SK-N-SH (cell line): ENCODE data around the gene BBX. TPM values are rescaled to one million over a fixed set of nuclear protein-coding genes. Genes with fewer than 3 reads are reported as not detected.

Experiments used
- CTCF ChIA-PET: fragments of 300-600, 350-600 bp; formaldehyde crosslinking; extraction: SDS; loops from one replicate; lab custom pipeline; 2021; lab: Yijun Ruan, JAX
- POLR2A ChIA-PET: fragments of 350-600 bp; sonication (Branson Sonifier 250); formaldehyde crosslinking; extraction: SDS; loops from one replicate; lab custom pipeline; 2020; ENCODE audit warnings: antibody characterized with exemption, inconsistent platforms; lab: Yijun Ruan, JAX
- DNase-seq: peaks from one replicate; pipeline ENCODE4 v3.0.0; 2012
- H2AFZ ChIP-seq: fragments of 200-600 bp; sonication (generic); 2 replicates; pipeline ENCODE4 v1.8.1; 2016; ENCODE audit warnings: antibody characterized with exemption, mild to moderate bottlenecking, low read depth
- H3F3A ChIP-seq: fragments of 200-600 bp; sonication (generic); replicated peaks from 2 replicates; pipeline ENCODE3; 2016; ENCODE audit warnings: antibody characterized with exemption, mild to moderate bottlenecking; ENCODE audit not compliant: insufficient read depth
- H3K27ac ChIP-seq, 2 experiments: fragments of 200-500 bp in 1 of 2; fragments of 200-600 bp in 1 of 2; sonication (Bioruptor generic) in 1 of 2; sonication (generic), shearing (Covaris generic) in 1 of 2; 2 replicates each; pipeline versions ENCODE4 v1.5.1 to v1.6.1; 2014 to 2016; ENCODE audit warnings: low read depth in 2 of 2, inconsistent platforms in 1 of 2, low read length in 1 of 2, mild to moderate bottlenecking in 1 of 2, mixed read lengths in 1 of 2
- H3K27me3 ChIP-seq: fragments of 200-600 bp; sonication (generic), shearing (Covaris generic); 2 replicates; pipeline ENCODE4 v1.6.1; 2016; ENCODE audit warnings: mixed run types; ENCODE audit not compliant: insufficient read depth
- H3K36me3 ChIP-seq, 2 experiments: fragments of 200-500 bp in 1 of 2; fragments of 200-600 bp in 1 of 2; sonication (Bioruptor generic) in 1 of 2; sonication (generic) in 1 of 2; replicated peaks in 1 of 2; 2 replicates each; pipeline versions ENCODE3 to v1.5.1; 2014 to 2016; ENCODE audit warnings: low read length in 1 of 2, mild to moderate bottlenecking in 1 of 2; ENCODE audit not compliant: insufficient read depth in 2 of 2, control insufficient read depth in 1 of 2
- H3K4me1 ChIP-seq, 2 experiments: fragments of 200-500 bp in 1 of 2; fragments of 200-600 bp in 1 of 2; sonication (Bioruptor generic) in 1 of 2; sonication (generic), shearing (Covaris generic) in 1 of 2; 2 replicates each; pipeline versions ENCODE4 v1.5.1 to v1.6.1; 2014 to 2016; ENCODE audit warnings: low read depth in 1 of 2, low read length in 1 of 2, mixed run types in 1 of 2; ENCODE audit not compliant: insufficient read depth in 2 of 2, control insufficient read depth in 1 of 2
- H3K4me2 ChIP-seq: fragments of 200-600 bp; sonication (generic), shearing (Covaris generic); 2 replicates; pipeline ENCODE4 v1.6.1; 2017; ENCODE audit warnings: mixed run types
- H3K4me3 ChIP-seq, 2 experiments: fragments of 200-500 bp in 1 of 2; fragments of 200-600 bp in 1 of 2; sonication (Bioruptor generic) in 1 of 2; sonication (generic), shearing (Covaris generic) in 1 of 2; 2 replicates each; pipeline versions ENCODE4 v1.5.1 to v1.8.1; 2014 to 2016; ENCODE audit warnings: low read depth in 2 of 2, inconsistent platforms in 1 of 2, low read length in 1 of 2, mild to moderate bottlenecking in 1 of 2, mixed read lengths in 1 of 2, moderate library complexity in 1 of 2
- H3K79me2 ChIP-seq: fragments of 200-600 bp; sonication (generic); 2 replicates; pipeline ENCODE4 v1.8.1; 2017; ENCODE audit warnings: mild to moderate bottlenecking; ENCODE audit not compliant: insufficient read depth
- H3K9ac ChIP-seq: fragments of 200-600 bp; sonication (generic); 2 replicates; pipeline ENCODE4 v1.6.1; 2017; ENCODE audit warnings: mixed run types
- H3K9me2 ChIP-seq: fragments of 200-600 bp; sonication (generic); 2 replicates; pipeline ENCODE4 v1.6.1; 2017; ENCODE audit warnings: mixed run types
- H3K9me3 ChIP-seq: fragments of 200-600 bp; sonication (generic); 2 replicates; pipeline ENCODE4 v1.6.1; 2017; ENCODE audit warnings: mixed run types, mild to moderate bottlenecking, moderate library complexity
- H4K20me1 ChIP-seq: fragments of 200-600 bp; sonication (generic); 2 replicates; pipeline ENCODE4 v1.6.1; 2017; ENCODE audit warnings: mild to moderate bottlenecking, mixed run types; ENCODE audit not compliant: insufficient read depth
- ELF1 ChIP-seq: IDR thresholded peaks from 2 replicates; pipeline ENCODE4 v1.4.0; 2012
- EP300 ChIP-seq, 2 experiments: IDR thresholded peaks; 2 replicates each; pipeline versions ENCODE4 v1.4.0 to v1.6.1; 2012; ENCODE audit warnings: borderline replicate concordance in 1 of 2, low read depth in 1 of 2, low read length in 1 of 2
- EZH2phosphoT487 ChIP-seq: fragments of 200-600 bp; sonication (generic); IDR thresholded peaks from 2 replicates; pipeline ENCODE4 v1.6.1; 2017; ENCODE audit warnings: low read depth, mixed run types, mild to moderate bottlenecking, antibody characterized with exemption, moderate library complexity, borderline replicate concordance
- FOSL2 ChIP-seq: IDR thresholded peaks from 2 replicates; pipeline ENCODE4 v1.4.0; 2012; ENCODE audit warnings: low read depth, mild to moderate bottlenecking, moderate library complexity, borderline replicate concordance
- GABPA ChIP-seq: IDR thresholded peaks from 2 replicates; pipeline ENCODE4 v1.4.0; 2012; ENCODE audit warnings: low read depth, mild to moderate bottlenecking
- IRF3 ChIP-seq: fragments of 150-350 bp; IDR thresholded peaks from 2 replicates; pipeline ENCODE4 v1.6.1; 2016; ENCODE audit warnings: mild to moderate bottlenecking, low read depth, low read length
- POLR2AphosphoS5 ChIP-seq: IDR thresholded peaks from 2 replicates; pipeline ENCODE4 v1.6.1; 2012; ENCODE audit warnings: low read depth, low read length
- RAD21 ChIP-seq: IDR thresholded peaks from 2 replicates; pipeline ENCODE4 v1.6.1; 2012; ENCODE audit warnings: mild to moderate bottlenecking, low read length
- RFX5 ChIP-seq: IDR thresholded peaks from 2 replicates; pipeline ENCODE4 v1.6.1; 2012; ENCODE audit warnings: mild to moderate bottlenecking, improper control_type of control experiment, low read length
- SIN3A ChIP-seq: IDR thresholded peaks from 2 replicates; pipeline ENCODE4 v1.6.1; 2012; ENCODE audit warnings: low read depth, mild to moderate bottlenecking, low read length, moderate library complexity, borderline replicate concordance
- SMC3 ChIP-seq: IDR thresholded peaks from 2 replicates; pipeline ENCODE4 v1.6.1; 2012; ENCODE audit warnings: low read depth, low read length, improper control_type of control experiment
- TEAD4 ChIP-seq: IDR thresholded peaks from 2 replicates; pipeline ENCODE4 v1.4.0; 2012; ENCODE audit warnings: mild to moderate bottlenecking, borderline replicate concordance; ENCODE audit not compliant: insufficient read depth
- WGBS: methylation state at CpG from one replicate; pipeline ENCODE4 v1.1.6; 2017; ENCODE audit warnings: low lambda C conversion rate; 5-methylcytosine and 5-hydroxymethylcytosine counted together
- polyA plus RNA-seq, 3 experiments: library from polyadenylated mRNA; depleted of rRNA; stranded (reverse); fragments of >200 nt; gene quantifications; 2 replicates each; pipeline ENCODE4 v1.2.3, GENCODE V29; 2012
- TF ChIP-seq, protein P1 (sequence below): IDR thresholded peaks from 2 replicates; pipeline ENCODE4; 2012
- TF ChIP-seq, protein P2 (sequence below): fragments of 200-600 bp; sonication (generic); IDR thresholded peaks from 2 replicates; pipeline ENCODE4 v1.6.1; 2017; ENCODE audit warnings: antibody characterized with exemption, mild to moderate bottlenecking, moderate library complexity

BBX gene
- polyA plus RNA-seq, 1 of the 3 experiments (the other 2 are of a cell fraction) = 14.2 TPM

DNA sequence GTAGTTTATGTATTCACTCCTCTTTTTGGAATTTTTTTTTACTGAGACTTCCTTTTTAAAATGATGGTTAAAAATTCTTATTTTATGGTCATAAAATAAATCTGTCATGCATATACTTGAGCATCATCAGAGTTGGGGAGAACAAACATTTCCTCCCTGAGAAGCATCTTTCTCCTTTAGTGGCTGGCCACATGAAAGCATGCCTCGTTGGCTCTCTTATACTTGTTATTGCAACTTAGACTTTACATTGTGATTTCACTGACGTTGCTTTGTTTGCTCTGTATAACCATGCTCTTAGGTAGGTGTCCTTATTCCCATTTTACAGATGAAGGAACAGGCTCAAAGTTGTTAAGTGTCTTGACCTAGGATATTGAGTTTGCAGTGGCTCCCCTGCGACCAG is 18.1 kb downstream of the BBX start:
- no peaks in the 10 kb centered on the region for H3K27me3 ChIP-seq
- peaks cover 0 to 3% of the 10 kb centered on the region in 2 experiments for H3K36me3 ChIP-seq
- no peaks in the 10 kb centered on the region for H3K9me2 ChIP-seq
- H3K9me3 ChIP-seq = no peaks in the 10 kb centered on the region
- no peak overlapping the region for H3K4me3 ChIP-seq
- ChIA-PET CTCF (interaction anchor here (1.0 to 1.5 kb wide), 2 partner anchors 269 to 305 kb away, joined by 5 to 6 read pairs; no protein-coding TSS in a partner anchor), POLR2A (no interaction called here)
- H2AFZ ChIP-seq = no peak overlapping the region
- 90% methylated on average over 3 of the region's 3 CpGs for WGBS
- peaks cover 6% of the 10 kb centered on the region; the same call in 1 of the 2 replicates for H3K79me2 ChIP-seq
- H4K20me1 ChIP-seq = no peaks in the 10 kb centered on the region
- H3F3A ChIP-seq = no peaks in the 10 kb centered on the region
- DNase-seq = no peak
- H3K4me1 ChIP-seq = no peaks in the 10 kb centered on the region; a peak in 1 of 4 replicates
- H3K4me2 ChIP-seq = no peak overlapping the region
- TF ChIP-seq EP300 (IDR thresholded peaks at IDR 0.05; ENCODE audit: borderline replicate concordance in 1 of 2, low read depth in 1 of 2, low read length in 1 of 2) (no peak), RFX5 (no peak), EZH2phosphoT487 (no peak), RAD21 (no peak), FOSL2 (no peak), ELF1 (no peak), GABPA (no peak)
- H3K27ac ChIP-seq = no peak overlapping the region
- no peak overlapping the region for H3K9ac ChIP-seq

- no peak overlapping the region for H3K27ac ChIP-seq
- H3K4me3 ChIP-seq = no peak overlapping the region
- no peak overlapping the region for H3K4me2 ChIP-seq
- TF ChIP-seq POLR2AphosphoS5 (no peak), SMC3 (no peak), SIN3A (no peak), TEAD4 (no peak), IRF3 (no peak)
- TF ChIP-seq, protein P1, sequence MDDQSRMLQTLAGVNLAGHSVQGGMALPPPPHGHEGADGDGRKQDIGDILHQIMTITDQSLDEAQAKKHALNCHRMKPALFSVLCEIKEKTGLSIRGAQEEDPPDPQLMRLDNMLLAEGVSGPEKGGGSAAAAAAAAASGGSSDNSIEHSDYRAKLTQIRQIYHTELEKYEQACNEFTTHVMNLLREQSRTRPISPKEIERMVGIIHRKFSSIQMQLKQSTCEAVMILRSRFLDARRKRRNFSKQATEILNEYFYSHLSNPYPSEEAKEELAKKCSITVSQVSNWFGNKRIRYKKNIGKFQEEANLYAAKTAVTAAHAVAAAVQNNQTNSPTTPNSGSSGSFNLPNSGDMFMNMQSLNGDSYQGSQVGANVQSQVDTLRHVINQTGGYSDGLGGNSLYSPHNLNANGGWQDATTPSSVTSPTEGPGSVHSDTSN = no peak
- TF ChIP-seq, protein P2, sequence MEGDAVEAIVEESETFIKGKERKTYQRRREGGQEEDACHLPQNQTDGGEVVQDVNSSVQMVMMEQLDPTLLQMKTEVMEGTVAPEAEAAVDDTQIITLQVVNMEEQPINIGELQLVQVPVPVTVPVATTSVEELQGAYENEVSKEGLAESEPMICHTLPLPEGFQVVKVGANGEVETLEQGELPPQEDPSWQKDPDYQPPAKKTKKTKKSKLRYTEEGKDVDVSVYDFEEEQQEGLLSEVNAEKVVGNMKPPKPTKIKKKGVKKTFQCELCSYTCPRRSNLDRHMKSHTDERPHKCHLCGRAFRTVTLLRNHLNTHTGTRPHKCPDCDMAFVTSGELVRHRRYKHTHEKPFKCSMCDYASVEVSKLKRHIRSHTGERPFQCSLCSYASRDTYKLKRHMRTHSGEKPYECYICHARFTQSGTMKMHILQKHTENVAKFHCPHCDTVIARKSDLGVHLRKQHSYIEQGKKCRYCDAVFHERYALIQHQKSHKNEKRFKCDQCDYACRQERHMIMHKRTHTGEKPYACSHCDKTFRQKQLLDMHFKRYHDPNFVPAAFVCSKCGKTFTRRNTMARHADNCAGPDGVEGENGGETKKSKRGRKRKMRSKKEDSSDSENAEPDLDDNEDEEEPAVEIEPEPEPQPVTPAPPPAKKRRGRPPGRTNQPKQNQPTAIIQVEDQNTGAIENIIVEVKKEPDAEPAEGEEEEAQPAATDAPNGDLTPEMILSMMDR = no peak
- CTCF ChIA-PET = interaction anchor here (0.9 to 2.2 kb wide), 4 partner anchors 10 to 307 kb away, joined by 3 to 14 read pairs (median 6); no protein-coding TSS in a partner anchor
- POLR2A ChIA-PET = no interaction called here
- H4K20me1 ChIP-seq = no peaks in the 10 kb centered on the region
- DNase-seq = no peak
- peaks cover 0 to 3% of the 10 kb centered on the region in 2 experiments for H3K36me3 ChIP-seq
- H2AFZ ChIP-seq = no peak overlapping the region
- H3F3A ChIP-seq = no peaks in the 10 kb centered on the region
- H3K9me3 ChIP-seq = no peaks in the 10 kb centered on the region
- H3K27me3 ChIP-seq = no peaks in the 10 kb centered on the region
- 0 out of 2 replicates have a peak, but pooled peaks cover 6% of the 10 kb centered on the region for H3K79me2 ChIP-seq
- WGBS = 93% methylated on average over 2 of the region's 2 CpGs
- no peaks in the 10 kb centered on the region for H3K9me2 ChIP-seq
- H3K9ac ChIP-seq = no peak overlapping the region
- H3K4me1 ChIP-seq = no peaks in the 10 kb centered on the region; a peak in 1 of 4 replicates
Observed at GRCh38 chr3:107542665-107543064, 19.9 kb downstream of the BBX start.
